T-helper 2 cell (primary cell): ENCODE results near the gene PPM1L.
A peak's percentile ranks its signal among the peaks of the same experiment; 100 is the strongest.

ENCODE experiments used
- DNase-seq, 5 experiments: peaks; one replicate each; pipeline versions ENCODE4 v3.0.0 to v3.0.0-alpha.2; 2012 to 2022

PPM1L gene

GRCh38 chr3:161050935-161051334 is 294.9 kb downstream of the PPM1L start:
- DNase-seq = no peak

GRCh38 chr3:161051856-161052255 is 295.8 kb downstream of the PPM1L start:
- DNase-seq = no peak

- DNase-seq = no peak
Measured at GRCh38 chr3:161054860-161055604, 299.0 kb downstream of the PPM1L start.

DNA sequence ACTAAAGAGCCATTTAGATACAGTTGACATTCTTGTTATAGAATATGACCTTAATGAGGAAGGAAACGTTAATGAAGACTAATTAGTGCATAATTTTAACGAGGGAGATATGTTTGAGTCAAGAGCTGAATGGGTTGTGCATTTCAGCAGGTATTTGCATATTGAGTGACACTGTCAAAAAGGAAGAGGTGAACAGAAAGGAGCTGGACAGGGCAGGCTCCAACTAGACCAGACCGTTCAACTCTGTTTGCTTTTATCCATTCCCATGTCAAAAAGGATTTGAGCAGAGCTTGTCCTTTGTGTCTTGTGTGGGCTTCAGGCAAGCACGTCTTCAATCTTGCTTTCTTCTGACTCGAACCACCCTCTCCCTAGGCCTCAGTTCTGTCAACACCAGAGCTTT is 308.4 kb downstream of the PPM1L start:
- DNase-seq = no peak

- no peak for DNase-seq
Measured at GRCh38 chr3:161066930-161067329, 310.9 kb downstream of the PPM1L start.

DNA sequence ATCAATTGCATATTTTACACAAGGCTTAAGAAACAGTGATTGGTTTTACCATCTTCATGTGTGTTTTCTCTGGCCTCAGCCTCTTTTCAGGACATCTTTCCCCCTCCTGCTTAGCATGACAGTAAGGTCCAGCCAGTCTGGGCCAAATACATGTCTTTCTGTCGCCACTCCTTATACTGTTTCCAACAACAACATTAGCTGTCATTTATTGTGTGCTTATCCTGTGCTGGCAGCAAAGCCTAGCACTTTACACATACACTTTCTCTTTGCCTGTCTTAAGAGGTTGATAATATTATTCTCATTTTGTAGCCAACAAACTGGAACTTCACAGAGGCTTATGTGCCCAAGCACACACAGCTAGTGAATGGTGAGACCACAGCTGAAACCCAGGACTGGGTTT is 311.3 kb downstream of the PPM1L start:
- DNase-seq = no peak

DNA sequence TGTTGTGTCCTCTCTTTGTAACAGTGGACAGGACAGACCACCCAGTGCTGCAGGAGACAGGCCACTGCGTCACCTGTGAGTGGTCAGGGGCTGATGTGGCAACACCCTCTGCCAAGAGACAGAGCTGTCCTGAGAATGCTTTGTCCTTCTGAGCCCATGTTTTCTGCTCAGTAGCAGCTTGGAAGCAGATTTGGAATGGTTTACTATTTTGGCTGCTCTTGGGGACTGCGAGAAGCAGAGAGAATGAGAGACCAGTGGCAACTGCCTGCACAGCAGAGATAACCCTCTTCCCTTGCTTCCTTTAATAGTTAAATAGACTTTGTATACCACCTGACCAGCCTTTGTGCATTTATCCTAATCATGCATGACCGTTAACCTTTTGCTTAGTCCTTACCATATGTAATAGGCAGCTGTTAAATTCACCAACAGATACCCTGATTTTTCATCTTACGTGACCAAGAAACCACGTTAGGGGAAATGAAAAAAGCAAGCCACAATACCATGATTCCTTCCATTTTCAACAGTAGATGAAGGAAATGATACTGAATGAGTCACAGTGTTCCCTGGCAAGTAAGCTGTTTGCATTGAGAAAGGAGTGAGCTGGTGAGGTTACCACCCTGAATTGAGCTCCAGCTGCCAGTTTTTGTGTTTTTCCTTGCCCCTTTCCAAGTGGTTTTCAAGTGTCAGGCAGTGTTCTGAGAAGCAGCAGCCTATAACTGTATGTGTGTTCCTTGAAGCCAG is 313.6 kb downstream of the PPM1L start:
- DNase-seq = peak in 1 of 5 experiments; percentile 39

GRCh38 chr3:161070252-161070930 is 314.4 kb downstream of the PPM1L start:
- no peak for DNase-seq

DNA sequence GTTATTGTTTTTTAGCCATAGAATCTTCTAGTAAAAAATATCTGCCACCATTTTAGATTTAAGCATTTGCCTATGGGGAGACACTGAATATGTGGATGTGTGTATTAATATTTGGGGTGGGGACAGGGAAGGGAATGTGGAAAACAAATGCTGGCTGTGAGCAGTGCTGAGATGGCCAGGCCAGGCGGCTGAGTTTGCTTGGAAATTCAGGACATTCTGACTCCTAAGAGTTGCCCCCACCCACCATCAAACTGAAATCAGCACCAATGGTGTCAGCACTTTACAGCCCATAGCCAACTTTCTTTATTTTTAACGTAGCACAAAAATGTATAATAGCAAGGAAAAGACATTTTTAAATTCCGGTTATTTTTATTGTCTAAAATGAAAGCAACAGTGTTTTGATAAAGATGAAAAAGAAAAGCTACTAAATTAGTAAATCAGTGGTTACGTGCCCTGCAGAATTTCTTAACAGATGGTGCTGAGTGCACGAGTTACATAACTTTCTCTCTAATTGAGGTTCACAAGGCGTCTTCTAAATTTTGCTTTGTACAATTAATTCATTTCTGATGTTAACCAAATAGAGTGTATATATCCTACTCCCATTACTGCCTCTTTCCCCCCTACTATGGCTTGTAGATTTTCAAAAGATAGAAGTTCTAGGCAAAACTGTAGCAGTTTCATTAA is 315.1 kb downstream of the PPM1L start:
- no peak for DNase-seq

- DNase-seq = no peak
Measured at GRCh38 chr3:161072211-161072621, 316.2 kb downstream of the PPM1L start.

- DNase-seq = no peak
Measured at GRCh38 chr3:161072751-161073150, 316.7 kb downstream of the PPM1L start.

- no peak for DNase-seq
Measured at GRCh38 chr3:161073181-161073580, 317.1 kb downstream of the PPM1L start.

GRCh38 chr3:161081633-161082032 is 325.6 kb downstream of the PPM1L start:
- DNase-seq = peak in 1 of 5 experiments; percentile 7

DNA sequence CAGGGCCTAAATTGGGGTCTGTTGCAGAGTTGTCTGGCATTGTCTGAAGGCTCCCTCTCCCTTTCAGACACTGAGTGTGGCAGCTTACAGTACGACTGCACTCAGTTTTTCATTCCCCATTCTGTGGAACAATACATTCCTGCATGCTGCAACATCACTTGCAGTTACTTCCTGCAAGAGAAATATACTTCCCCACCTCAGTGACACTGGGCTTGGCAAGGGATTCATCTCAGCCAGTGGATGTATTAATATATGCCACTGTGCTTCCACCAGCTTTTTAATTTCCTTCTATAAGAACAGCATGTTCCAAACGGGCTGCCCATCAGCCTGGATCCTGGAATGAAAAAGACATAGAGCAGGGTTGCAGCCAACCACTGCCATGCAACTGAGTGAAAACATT is 326.0 kb downstream of the PPM1L start:
- DNase-seq = no peak

- DNase-seq = no peak
Measured at GRCh38 chr3:161083131-161083530, 327.1 kb downstream of the PPM1L start.

DNA sequence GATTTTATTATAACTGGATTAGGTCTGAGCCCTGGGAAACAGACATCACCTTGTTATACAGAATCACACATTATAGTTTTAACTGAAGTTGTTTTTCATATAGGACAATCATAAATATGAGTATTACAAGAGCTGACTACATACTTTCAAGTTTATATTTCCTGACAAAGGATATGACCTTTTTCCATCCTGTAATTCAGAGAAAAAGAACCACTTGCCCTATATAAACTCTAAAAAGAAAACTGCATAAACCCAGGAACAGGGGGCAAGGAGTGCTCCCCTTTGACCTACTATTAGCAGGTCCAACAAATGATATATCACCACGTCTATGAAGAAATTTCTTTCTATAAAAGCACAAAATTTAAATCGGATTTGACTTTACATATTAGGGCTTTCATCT is 328.2 kb downstream of the PPM1L start:
- DNase-seq = no peak

- no peak for DNase-seq
Measured at GRCh38 chr3:161093895-161094294, 337.9 kb downstream of the PPM1L start.

DNA sequence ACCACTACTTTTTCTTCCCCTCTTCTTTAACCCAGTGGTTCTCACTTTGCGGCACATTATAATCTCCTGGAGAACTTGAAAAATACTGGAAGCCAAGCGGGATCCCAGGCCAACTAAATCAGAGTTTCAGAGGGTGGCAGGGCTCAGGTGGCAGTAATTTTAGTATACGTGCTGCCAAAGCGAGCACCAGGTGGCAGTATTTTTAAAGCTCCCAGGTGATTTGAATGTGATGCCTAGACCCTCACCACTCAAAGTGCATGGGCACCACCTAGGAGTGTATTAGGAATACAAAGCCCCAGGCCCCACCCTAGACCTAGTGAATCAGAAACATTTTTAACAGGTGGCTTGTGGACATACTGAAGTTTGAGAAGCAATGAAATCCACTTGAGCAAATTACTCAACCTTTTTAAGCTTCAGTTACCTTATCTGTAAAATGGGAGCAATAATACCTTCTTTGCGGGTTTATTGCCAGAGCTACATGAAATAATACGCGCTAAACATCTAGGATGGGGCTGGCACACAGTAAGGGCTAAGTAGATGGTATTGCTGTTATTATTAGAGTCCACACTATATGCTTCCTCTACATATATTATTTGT is 340.8 kb downstream of the PPM1L start:
- DNase-seq = peak in 1 of 5 experiments; percentile 22

GRCh38 chr3:161100994-161101393 is 345.0 kb downstream of the PPM1L start:
- DNase-seq = no peak

DNA sequence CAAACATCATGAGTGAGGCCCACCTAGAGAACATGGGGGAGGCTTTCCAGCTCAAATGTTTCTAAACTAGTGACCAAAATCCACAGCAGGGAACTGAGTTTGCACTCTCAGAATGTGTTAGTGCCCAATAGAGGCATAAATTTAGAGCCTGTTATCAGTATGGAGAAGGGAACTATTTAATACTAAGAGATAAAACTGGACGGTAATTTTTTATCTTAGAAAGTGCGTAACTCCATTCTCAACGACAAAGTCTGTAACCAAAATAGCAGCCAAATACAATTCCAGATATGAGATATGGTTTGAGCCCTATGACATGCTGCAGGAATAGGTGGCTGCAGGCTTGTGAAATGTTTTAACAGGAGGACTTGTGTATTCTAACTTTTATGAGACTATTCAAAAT is 345.6 kb downstream of the PPM1L start:
- DNase-seq = no peak

DNA sequence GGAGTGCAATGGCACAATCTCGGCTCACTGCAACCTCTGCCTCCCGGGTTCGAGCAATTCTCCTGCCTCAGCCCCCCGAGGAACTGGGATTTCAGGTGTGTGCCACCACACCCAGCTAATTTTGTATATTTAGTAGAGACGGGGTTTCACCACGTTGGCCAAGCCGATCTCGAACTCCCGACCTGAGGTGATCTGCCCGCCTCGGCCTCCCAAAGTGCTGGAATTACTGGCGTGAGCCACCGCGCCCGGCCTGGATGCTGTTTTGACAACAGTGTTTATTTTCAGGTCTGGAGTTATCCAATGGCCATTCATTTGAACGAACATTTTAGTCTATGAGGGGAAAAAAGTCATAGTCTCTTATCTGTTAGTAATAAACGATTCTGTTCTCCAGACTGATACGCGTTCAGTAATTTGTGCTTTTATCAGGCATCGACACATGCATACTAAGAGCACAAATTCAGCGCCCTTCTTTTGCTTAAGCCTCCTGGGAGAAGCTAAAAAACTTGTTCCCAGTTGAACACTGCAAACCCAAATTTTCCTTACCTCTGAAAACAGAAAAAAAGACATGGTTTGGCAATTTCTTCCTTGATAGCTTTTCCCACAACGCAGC is 347.9 kb downstream of the PPM1L start:
- DNase-seq = no peak
